ENCODE results near the gene GPX3.

DNA sequence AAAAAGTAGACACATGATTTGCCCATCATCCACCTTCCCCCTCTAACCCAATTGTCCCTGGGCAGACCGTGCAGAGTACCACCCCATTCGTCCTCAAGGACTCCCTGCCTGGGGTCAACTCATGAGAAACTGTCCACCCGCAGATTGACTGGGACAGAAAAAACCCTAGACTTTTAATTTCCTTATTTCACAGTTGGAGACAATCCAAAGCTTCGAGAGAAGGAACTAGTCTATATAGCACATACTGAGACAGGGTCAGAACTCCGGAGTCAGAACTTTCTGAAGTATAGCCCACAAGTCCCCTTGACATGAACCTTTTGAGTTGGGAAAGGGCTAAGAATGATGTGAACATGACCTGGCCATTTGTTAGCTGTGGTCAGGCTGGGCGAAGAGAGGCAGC lies 7.5 kb upstream of the GPX3 start:
- TF ChIP-seq DBP (CRISPR knock-in tag; IDR thresholded peaks at IDR 0.05; ENCODE audit: not compliant biosample characterization), result no peak
- TF ChIP-seq, protein P1, sequence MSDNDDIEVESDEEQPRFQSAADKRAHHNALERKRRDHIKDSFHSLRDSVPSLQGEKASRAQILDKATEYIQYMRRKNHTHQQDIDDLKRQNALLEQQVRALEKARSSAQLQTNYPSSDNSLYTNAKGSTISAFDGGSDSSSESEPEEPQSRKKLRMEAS (IDR thresholded peaks at IDR 0.05), result no peak
- no peak for TF ChIP-seq POLR2AphosphoS5 (IDR thresholded peaks at IDR 0.05; ENCODE audit: low read depth, low read length)
- TF ChIP-seq, protein P2, sequence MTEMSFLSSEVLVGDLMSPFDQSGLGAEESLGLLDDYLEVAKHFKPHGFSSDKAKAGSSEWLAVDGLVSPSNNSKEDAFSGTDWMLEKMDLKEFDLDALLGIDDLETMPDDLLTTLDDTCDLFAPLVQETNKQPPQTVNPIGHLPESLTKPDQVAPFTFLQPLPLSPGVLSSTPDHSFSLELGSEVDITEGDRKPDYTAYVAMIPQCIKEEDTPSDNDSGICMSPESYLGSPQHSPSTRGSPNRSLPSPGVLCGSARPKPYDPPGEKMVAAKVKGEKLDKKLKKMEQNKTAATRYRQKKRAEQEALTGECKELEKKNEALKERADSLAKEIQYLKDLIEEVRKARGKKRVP (CRISPR knock-in tag; IDR thresholded peaks at IDR 0.05), result no peak
